Measurements from ENCODE around the gene GLIPR2.
A peak's percentile ranks its signal among the peaks of the same experiment; 100 is the strongest.
"Not testable (repeated sequence)": the region's sequence is repeated elsewhere in the genome, so short reads cannot be mapped to it uniquely, and the experiment has no call there.

GLIPR2 gene

GRCh38 chr9:36123515-36123914, 13.0 kb upstream of the GLIPR2 start:
- no peak for DNase-seq (ENCODE audit: low spot score)

GRCh38 chr9:36125062-36125855, 11.3 kb upstream of the GLIPR2 start:
- DNase-seq (ENCODE audit: low spot score): no peak

- no peak for DNase-seq (ENCODE audit: low spot score)
These were observed 10.4 kb upstream of the GLIPR2 start for GRCh38 chr9:36126016-36126730.

GRCh38 chr9:36127652-36128244, 8.8 kb upstream of the GLIPR2 start:
- no peak for DNase-seq (ENCODE audit: low spot score)

GRCh38 chr9:36128349-36128748, 8.2 kb upstream of the GLIPR2 start:
- DNase-seq (ENCODE audit: low spot score): no peak

DNA sequence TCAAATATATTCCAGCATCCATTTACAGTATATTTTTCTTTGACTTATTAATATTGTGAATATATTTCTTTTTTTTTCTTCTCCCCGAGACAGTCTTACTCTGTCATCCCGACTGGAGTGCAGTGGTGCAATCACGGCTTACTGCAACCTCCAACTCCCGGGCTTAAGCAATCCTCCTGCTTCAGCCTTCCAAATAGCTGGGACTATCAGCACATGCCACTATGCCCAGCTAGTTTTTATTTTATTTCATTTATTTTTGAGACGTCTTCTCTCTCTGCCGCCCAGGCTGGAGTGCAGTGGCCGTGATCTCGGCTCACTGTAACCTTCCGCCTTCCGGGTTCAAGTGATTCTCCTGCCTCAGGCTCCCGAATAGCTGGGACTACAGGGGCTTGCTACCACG, 7.4 kb upstream of the GLIPR2 start:
- no peak for DNase-seq (ENCODE audit: low spot score)

DNA sequence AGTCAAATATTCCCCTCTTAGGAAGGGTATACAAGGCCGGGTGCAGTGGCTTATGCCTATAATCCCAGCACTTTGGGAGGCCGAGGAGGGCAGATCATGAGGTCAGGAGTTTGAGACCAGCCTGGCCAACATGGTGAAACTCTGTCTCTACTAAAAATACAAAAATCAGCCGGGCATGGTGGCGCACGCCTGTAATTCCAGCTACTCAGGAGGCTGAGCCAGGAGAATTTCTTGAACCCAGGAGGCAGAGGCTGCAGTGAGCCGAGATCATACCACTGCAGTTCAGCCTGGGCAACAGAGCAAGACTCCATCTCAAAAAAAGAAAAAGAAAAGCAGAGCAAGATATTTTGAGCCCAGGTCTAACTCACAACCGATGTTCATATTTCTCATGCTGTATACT, 4.9 kb upstream of the GLIPR2 start:
- DNase-seq (ENCODE audit: low spot score): not testable (repeated sequence)

GRCh38 chr9:36132086-36132485, 4.4 kb upstream of the GLIPR2 start:
- DNase-seq (ENCODE audit: low spot score): no peak

GRCh38 chr9:36134761-36135505, 1.6 kb upstream of the GLIPR2 start:
- DNase-seq (ENCODE audit: low spot score): no peak

DNA sequence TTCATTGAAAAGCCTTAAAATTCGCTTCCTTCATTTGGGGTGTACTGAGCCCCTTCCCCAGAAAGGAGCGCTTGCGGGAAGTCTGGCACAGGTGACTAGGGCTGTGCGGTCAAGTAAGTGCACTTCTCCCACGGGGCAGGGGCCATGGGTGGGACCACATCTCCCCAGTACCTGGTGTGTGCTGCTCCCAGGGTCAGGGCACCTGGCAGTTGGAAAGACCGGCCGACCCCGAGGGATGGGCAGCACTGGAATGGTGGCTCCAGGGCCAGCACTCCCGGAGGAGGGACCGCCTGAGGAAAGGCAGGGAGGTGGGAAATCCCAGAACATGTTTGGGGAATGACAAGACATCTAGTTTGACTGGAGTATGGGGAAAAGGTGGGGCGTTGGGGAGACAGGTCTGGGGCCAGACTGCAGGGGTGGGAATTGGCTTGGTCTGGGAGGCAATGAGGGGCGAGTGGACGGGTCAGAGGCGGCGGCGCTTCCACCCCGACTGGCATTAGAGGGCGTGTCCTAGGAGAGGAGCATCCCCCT, 727 bp upstream of the GLIPR2 start:
- DNase-seq (ENCODE audit: low spot score): no peak

- no peak for DNase-seq (ENCODE audit: low spot score)
These were observed 410 bp downstream of the GLIPR2 start for GRCh38 chr9:36136894-36137391.

GRCh38 chr9:36137392-36138004, 965 bp downstream of the GLIPR2 start:
- no peak for DNase-seq (ENCODE audit: low spot score)

- DNase-seq (ENCODE audit: low spot score): no peak
These were observed 2.0 kb downstream of the GLIPR2 start for GRCh38 chr9:36138496-36138895.

GRCh38 chr9:36138901-36139300, 2.4 kb downstream of the GLIPR2 start:
- no peak for DNase-seq (ENCODE audit: low spot score)

- peak; percentile 27 for DNase-seq (ENCODE audit: low spot score)
These were observed 3.9 kb downstream of the GLIPR2 start for GRCh38 chr9:36140086-36141084.

DNA sequence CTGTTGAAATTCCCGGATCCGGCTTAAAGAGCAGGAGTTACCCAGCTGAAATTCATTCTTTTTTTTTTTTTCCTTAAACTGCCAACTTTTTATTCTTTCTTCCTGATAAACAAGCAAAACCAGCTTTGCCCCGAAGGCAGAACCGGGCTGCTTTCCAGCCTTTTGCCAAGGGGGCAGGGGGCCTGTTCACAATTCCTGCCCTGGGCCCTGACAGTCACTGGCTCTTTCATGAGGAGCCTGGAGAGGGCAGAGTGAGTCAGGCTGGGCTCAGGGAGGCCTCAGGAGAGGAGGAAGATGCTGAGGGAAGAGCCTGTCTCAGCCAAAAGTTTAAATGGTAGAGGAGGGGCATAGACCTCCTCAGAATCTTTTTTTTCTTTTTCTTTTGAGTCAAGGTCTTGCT, 4.8 kb downstream of the GLIPR2 start:
- DNase-seq (ENCODE audit: low spot score): no peak

DNA sequence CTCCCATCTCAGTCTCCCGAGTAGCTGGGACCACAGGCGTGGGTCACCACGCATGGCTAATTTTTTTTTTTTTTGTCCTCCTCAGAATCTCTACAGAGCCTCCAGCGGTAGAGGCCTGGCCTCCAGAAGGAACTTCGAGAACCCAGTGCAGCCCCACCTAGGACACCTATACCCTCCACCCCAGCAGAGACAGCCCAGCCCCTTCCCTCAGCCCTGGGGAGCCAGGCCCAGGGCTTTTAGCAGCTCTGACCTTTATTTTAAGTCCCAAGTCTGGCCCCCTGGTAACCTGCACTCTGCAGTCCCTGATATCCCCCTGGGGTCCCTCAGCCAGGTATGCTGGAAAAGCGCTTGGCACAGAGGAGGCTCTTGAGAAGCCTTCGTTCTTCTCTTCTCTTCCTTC, 5.2 kb downstream of the GLIPR2 start:
- DNase-seq (ENCODE audit: low spot score): no peak

DNA sequence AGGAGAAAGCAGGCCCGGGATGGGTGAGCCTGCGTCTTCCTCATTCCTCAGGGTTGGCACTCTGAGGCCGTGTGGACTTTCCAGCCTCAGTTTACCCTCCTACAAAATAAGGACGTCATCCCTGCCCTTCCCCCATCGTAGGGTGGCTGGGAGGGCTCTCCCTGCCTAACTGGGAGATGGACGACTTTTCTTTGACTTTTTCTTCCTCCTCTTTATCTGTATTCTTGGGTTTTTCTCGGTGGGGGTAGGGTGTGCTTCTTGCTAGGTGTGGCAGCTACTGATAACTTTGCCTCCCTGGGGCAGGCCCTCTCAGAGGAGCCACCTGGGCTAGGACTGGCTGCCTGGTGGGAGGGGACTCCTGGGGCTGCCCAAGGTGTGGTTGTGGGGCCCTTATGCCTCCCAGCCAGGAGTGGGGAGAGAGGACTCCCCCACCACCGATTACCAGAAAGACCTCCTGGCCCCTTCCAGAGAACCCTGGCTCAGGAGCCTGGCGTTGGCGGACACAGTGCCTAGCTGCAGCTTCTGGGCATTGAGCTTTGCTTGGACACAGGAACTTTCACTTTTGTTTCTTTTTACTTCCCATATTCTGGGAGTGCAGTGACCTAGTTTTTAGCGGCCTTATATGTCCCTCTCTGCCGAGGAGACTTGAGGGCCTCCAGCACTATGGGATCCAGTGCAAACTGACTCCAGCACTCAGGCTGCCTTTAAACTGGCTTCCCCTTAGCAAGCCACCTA, 6.1 kb downstream of the GLIPR2 start:
- peak; percentile 25 for DNase-seq (ENCODE audit: low spot score)

GRCh38 chr9:36143245-36143641, 6.7 kb downstream of the GLIPR2 start:
- no peak for DNase-seq (ENCODE audit: low spot score)

Data from CD4-positive, alpha-beta T cell treated with Interleukin-2 at 100 ng/mL for 4 hours (primary cell).